ENCODE data around the gene CHL1.

GRCh38 chr3:248864-249520 lies 52.4 kb downstream of the CHL1 start:
- TF ChIP-seq RNF2 (IDR thresholded peaks at IDR 0.05; ENCODE audit: borderline replicate concordance, low read depth) (no peak), TFCP2L1 (CRISPR knock-in tag; IDR thresholded peaks at IDR 0.05) (no peak), RFX5 (IDR thresholded peaks at IDR 0.05) (no peak), KDM5A (IDR thresholded peaks at IDR 0.05) (no peak), POLR2A (IDR thresholded peaks at IDR 0.05; ENCODE audit: low read length) (no peak), USF2 (IDR thresholded peaks at IDR 0.05) (no peak), HOXA7 (CRISPR knock-in tag; IDR thresholded peaks at IDR 0.05) (no peak), CTCF (IDR thresholded peaks at IDR 0.05) (no peak), RCOR1 (IDR thresholded peaks at IDR 0.05; ENCODE audit: low read depth, low read length) (no peak), RAD21 (conservative IDR thresholded peaks at IDR 0.05 in 1 of 2, IDR thresholded peaks at IDR 0.05 in 1 of 2) (no peak), JUN (IDR thresholded peaks at IDR 0.05) (no peak), NR3C1 (IDR thresholded peaks at IDR 0.05) (no peak)

All from A549 (cell line).